GM12864 (cell line): ENCODE results near the gene PDGFA.

Source experiments
- DNase-seq: peaks from one replicate; pipeline ENCODE4 v3.0.0-alpha.2; 2011; ENCODE audit warnings: low read depth
- H3K4me3 ChIP-seq: 2 replicates; pipeline ENCODE4 v1.5.1; 2011; ENCODE audit warnings: mild to moderate bottlenecking, low read depth, low read length, control low read depth
- TF ChIP-seq, protein P1 (sequence below): IDR thresholded peaks from 2 replicates; pipeline ENCODE4 v1.5.1; 2011; ENCODE audit warnings: low read depth, mild to moderate bottlenecking, moderate library complexity, low read length, control low read depth, inconsistent platforms; ENCODE audit errors: missing control alignments

The PDGFA gene

DNA sequence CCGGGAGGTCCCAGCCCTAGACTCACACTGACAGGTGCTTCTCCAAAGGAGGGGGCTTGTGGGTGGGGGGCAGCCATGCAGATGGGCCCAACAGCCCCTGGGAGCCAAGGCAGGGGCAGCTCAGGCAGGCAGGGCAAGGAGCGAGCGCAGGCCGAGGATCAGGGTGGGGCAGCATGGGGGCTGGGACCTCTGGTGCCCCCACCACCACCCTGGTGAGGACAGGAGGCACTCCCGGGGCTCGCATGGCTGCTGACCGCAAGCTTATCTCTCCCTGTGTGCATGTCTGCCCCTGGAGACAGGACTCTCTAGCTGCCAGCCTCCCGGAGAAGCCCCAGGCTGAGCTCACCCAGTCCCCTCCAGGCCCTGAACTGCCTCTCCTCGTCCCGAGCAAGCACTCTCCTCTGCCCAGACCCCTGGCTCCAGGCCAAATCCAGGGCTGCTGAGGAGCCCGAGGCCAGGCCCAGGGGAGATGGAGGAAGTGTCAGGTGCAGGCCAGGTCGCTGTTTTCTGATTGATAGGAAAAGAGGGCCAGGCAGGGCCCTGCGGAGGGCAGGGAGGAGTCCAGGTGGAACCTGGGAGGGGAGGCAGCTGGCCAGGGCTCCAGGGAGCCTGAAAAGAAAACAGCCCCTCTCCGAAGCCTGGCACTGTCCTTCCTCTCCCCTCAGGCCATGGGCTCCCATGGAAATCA is 39.0 kb downstream of the PDGFA start:
- no peak for DNase-seq

DNA sequence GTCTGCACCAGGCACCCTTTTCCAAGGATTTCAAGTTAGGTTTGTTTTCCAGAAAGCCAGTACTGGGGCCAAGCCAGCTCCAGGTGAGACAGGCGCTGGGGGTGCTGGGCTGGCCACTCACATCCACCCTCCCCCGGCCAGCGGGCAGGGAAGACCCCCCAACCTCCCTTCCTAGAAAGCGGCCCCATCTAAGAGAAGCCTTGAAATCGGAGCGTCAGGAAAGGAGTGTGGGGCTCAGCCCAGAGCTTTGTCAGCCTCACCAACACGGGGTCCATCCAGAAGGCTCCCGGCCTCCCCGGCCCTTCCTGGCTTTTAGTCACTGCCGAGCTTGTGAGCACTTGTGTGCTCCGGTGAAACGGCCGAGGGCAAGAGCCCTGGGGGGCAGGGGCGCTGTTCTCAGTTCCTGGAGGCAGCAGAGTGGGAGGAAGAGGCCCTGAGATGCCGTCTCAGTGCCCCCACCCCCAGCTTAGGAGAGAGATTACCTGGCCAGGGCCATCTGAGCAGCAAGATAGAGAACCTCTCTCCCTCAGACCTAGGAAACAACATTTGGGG is 39.6 kb downstream of the PDGFA start:
- DNase-seq, result no peak
- H3K4me3 ChIP-seq, result no peak overlapping the region
- TF ChIP-seq, protein P1, sequence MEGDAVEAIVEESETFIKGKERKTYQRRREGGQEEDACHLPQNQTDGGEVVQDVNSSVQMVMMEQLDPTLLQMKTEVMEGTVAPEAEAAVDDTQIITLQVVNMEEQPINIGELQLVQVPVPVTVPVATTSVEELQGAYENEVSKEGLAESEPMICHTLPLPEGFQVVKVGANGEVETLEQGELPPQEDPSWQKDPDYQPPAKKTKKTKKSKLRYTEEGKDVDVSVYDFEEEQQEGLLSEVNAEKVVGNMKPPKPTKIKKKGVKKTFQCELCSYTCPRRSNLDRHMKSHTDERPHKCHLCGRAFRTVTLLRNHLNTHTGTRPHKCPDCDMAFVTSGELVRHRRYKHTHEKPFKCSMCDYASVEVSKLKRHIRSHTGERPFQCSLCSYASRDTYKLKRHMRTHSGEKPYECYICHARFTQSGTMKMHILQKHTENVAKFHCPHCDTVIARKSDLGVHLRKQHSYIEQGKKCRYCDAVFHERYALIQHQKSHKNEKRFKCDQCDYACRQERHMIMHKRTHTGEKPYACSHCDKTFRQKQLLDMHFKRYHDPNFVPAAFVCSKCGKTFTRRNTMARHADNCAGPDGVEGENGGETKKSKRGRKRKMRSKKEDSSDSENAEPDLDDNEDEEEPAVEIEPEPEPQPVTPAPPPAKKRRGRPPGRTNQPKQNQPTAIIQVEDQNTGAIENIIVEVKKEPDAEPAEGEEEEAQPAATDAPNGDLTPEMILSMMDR, result no peak

More for the DNA sequence above, 39.0 kb downstream of the PDGFA start:
- no peak overlapping the region for H3K4me3 ChIP-seq
- TF ChIP-seq, protein P1, result no peak

DNA sequence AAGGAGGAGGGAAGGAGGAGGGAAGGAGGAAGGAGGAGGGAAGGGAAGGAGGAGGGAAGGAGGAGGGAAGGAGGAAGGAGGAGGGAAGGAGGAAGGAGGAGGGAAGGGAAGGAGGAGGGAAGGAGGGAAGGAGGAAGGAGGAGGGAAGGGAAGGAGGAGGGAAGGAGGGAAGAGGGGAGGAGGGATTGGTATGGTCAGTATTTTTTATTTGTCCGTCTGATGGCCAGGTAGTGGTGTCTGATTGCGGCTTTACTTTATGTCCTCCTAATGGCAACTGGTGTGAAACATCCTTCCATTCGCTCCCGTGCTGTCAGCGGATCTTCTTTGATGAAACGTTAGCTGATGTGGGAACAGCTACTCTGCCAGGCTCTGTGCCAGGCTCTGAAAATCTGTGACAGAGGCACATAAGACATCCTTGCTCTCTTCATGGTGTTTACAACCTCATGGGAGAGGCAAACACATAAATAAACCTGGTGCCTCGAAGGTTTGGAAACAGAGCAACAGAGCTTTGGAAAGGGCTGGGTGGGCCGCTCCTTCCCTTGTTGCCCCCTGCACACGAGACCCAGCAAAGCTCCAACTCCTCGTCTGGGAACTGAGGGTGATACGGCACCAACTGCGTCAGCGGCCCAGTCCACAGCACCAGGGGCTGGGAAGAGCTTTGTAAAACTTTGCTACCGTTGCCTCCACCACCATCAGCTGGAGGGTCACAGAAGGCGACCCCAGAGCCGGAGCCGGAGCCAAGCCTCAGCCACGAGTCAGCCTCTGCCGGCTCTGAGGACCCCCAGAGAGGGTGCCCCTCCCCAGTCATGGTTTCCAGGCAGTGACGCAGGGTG is 40.3 kb downstream of the PDGFA start:
- no peak overlapping the region for H3K4me3 ChIP-seq
- TF ChIP-seq, protein P1, result no peak
- no peak for DNase-seq

DNA sequence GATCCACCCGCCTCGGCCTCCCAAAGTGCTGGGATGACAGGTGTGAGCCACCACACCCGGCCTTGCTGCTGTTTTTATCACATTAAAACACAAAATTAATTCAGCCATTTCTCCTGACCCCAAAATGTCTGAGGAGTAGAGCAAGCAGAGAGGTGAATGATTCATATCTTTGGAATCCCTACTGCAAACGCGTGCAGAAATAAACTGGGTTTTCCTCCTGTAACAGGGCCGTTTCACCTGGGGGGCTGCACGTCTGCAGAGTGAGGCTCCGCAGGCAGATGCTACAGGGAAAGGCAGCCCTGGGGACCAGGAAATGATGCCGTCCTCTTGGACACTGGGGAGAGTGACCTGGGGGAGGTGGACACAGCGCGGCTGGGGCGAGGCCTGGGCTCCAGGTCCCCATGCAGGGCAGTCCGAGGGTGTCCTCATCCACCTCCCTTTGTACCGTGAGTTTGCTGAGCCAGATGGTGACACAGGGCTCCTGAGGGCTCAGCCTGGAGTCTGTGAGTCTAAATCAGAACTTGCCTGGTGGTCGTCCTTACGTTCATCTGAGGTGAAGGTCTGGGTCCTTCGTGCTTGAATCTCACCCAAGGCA is 41.9 kb downstream of the PDGFA start:
- no peak for DNase-seq
- TF ChIP-seq, protein P1, result no peak
- H3K4me3 ChIP-seq, result no peak overlapping the region

DNA sequence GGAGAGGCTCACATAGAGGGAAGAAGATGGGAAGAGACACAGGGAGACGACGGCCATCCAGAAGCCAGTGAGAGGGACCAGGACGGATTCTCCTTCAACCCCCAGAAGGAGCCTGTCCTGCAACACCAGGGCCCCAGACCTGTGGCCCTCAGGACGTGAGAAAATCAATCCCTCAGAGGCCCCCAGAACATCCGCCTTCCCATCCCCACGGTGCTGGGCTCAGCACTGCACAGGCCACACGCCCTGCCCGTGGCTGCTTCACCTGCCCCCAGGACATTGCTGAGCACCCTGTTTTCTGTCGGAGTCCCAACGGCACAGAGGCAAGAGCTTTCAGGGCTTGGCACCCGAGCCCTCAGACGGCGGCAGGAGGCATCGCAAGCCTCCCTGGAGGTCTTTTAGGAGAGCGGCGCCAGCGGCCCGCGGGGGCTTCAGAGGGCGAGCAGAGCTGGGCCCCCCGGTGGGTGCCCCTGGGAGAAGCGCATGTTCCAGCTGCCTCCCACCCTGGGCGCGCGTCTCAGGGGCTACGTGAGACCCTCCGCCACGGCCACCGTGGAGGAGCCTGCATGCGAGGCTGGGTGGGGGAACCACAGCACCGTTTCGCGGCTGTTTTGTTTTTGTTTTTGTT is 42.8 kb downstream of the PDGFA start:
- DNase-seq, result no peak
- no peak overlapping the region for H3K4me3 ChIP-seq
- TF ChIP-seq, protein P1, result no peak

DNA sequence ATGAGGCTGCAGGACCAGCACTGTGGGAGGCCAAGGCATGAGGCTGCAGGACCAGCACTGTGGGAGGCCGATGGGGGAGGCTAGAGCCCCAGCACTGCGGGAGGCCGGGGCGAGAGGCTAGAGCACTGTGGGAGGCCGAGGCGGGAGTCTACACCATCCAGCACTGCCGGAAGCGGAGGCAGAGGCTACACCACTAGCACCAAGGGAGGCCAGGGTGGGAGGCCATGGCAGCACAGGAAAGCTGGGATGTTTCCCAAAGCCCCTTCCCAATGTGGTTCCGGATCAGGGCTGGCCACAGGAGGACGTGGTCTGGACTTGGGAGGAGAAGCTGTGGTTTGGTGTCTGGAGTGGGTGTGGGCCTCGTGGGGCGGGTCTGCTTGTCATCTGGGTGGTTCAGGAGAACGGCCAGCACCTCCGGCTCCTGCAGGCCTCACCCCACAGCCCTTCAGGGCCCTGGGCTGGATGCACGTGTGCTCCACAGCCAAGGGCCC is 43.6 kb downstream of the PDGFA start:
- DNase-seq, result no peak
- TF ChIP-seq, protein P1, result no peak

More for the DNA sequence above, 43.6 kb downstream of the PDGFA start:
- H3K4me3 ChIP-seq, result no peak overlapping the region
